ENCODE results near the gene MAGEB3. TPM values are rescaled to one million over a fixed set of nuclear protein-coding genes. Genes with fewer than 3 reads are reported as not detected.
"Not testable (repeated sequence)": the region's sequence is repeated elsewhere in the genome, so short reads cannot be mapped to it uniquely, and the experiment has no call there.

MAGEB3 gene, protein sequence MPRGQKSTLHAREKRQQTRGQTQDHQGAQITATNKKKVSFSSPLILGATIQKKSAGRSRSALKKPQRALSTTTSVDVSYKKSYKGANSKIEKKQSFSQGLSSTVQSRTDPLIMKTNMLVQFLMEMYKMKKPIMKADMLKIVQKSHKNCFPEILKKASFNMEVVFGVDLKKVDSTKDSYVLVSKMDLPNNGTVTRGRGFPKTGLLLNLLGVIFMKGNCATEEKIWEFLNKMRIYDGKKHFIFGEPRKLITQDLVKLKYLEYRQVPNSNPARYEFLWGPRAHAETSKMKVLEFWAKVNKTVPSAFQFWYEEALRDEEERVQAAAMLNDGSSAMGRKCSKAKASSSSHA
- total RNA-seq (2014; rRNA removed; shearing (Covaris generic)): not detected in 2 replicates

- no peak for DNase-seq (ENCODE audit: low spot score)
Observed at GRCh38 chrX:30230395-30230794, at the start of gene MAGEB3. MAGEB3 (plus strand) TSS chrX:30230657; CDS start chrX:30235925, 5,268 bp downstream.

DNA sequence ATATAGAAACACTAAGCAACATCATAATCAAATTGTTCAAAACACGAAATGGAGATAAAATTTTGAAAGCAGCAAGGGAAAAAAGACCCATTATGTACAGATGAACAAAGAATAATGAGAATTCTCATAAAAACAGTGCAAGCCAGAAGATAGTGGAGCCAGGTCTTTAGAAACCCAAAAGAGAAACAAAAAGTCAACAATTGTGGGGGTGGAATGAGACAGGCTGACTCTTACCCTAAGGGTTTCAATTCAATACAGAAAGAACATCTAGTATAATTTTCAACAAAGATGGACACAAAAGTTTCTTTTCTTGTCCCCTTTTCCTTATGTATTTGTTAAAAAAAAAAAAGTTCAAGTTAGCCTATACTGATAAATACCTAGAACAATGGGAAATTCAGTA lies 49.1 kb upstream of the MAGEB3 start:
- DNase-seq (ENCODE audit: low spot score): no peak

DNA sequence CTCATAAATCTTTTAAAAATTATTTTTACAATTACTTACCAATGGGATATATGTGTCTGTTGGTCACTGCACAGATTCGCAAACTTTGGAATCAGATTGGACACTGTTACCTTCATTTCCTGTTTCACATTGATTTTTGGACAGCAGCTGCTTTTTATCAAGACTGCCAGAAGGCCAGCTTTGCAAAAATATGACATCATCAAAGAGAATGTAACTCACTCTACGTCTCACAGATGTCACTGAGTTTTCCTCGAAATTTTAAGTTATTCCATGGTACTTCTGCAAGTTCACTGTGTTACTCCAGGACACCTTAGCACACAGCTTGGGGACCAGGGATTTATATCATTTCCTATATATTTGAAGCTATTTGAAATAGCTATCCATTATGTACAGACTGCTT lies 46.9 kb upstream of the MAGEB3 start:
- DNase-seq (ENCODE audit: low spot score): no peak

DNA sequence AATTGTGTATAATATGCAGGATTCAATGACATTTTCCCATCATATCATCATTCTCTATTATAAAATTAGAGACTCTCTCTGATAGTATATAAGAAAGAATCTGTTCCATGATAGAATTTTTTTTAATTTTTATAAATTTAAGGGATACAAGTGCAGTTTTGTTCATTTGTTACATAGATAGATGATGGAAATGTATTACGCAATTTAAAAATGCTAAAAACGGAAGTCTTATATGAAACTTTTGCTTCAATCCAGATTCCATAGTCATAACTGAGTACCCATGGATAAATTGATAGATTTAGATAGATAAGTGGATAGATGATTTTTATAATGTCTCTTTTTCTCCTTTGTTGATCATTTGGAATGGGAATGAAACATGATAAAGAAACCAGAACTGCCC lies 40.0 kb upstream of the MAGEB3 start:
- DNase-seq (ENCODE audit: low spot score): no peak

DNA sequence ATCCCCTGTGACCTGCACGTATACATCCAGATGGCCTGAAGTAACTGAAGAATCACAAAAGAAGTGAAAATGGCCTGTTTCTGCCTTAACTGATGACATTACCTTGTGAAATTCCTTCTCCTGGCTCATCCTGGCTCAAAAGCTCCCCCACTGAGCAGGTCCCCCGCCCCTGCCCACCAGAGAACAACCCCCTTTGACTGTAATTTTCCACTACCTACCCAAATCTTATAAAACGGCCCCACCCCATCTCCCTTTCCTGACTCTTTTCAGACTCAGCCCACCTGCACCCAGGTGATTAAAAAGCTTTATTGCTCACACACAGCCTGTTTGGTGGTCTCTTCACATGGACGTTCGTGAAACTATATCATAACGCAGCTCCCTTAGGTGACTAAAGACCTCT lies 36.5 kb upstream of the MAGEB3 start:
- DNase-seq (ENCODE audit: low spot score): not testable (repeated sequence)

DNA sequence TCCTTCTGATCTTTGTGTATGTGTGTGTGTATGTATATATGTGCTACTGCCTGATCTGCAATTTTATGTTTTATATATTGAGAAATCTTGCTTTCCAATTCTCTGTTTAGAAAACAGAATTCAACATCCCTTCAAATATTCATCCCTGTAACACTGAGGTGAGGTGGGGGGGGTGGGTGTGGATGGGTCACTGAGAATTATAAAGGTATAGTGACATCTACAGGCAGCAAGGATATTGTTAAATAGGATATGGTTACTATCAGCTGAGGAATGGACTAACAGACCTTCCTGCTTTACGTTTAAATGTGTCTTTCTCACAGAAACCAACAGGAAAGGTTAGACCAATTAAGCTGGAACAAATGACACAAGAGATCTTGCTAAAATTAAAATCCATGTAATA lies 34.1 kb upstream of the MAGEB3 start:
- peak; percentile 43 for DNase-seq (ENCODE audit: low spot score)

- DNase-seq (ENCODE audit: low spot score): no peak
Observed at GRCh38 chrX:30212172-30212571, 18.3 kb upstream of the MAGEB3 start.

GRCh38 chrX:30215357-30215843 lies 15.1 kb upstream of the MAGEB3 start, which contains the start of gene MAGEB2:
MAGEB2 (plus strand) TSS chrX:30215563; CDS start chrX:30218581, 3,018 bp downstream.
- no peak for DNase-seq (ENCODE audit: low spot score)

DNA sequence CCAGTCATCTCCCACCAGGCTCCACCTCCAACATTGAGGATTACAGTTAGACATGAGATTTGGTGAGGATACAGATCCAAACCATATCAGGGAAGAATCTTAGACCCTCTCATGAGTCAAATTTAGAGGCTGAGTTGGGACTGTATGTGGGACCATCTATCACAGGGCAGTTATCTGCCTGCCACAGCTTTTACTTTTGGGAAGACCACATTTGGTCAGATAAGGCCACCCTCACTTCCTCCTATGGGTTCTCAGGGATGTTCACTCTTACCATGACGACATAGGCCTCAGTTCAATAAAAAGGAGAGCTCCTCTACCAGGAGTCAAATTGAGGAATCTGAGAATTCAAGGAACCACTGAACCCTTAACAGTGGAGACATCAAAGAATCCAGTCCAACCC lies 13.0 kb upstream of the MAGEB3 start:
- no peak for DNase-seq (ENCODE audit: low spot score)

DNA sequence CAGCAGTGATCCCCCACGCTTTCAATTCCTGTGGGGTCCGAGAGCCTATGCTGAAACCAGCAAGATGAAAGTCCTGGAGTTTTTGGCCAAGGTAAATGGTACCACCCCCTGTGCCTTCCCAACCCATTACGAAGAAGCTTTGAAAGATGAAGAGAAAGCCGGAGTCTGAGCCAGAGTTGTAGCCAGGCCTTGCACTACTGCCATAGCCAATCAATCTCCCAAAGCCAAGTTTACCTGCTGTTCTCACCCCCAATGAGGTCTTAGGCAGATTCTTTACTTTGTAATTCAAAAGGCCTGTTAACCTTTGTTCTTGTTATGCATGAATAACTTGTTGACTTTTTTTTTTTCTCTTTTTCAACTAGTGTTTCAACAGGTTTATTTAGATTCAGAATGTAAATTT lies 11.1 kb upstream of the MAGEB3 start:
- DNase-seq (ENCODE audit: low spot score): no peak

DNA sequence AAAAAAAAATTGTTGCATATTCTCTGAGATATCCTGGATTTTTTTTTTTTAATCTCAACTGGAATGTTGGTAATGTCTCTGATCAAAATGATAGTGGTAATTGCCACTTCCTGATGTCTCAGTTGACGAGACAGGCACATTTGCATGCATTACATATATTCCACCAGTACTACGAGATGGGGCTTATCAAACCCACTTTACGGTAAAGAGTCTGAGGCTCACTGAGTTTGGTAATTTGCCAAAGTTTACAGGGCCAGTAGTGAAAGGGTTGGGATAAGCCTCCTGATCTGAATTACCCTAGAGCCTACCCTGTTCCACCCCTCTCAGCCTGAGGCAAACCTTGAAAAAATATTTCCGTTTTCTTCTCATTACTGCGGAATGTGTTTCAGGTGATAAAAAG lies 9.8 kb upstream of the MAGEB3 start:
- DNase-seq (ENCODE audit: low spot score): no peak

- no peak for DNase-seq (ENCODE audit: low spot score)
Observed at GRCh38 chrX:30224536-30224935, 5.9 kb upstream of the MAGEB3 start.

- no peak for DNase-seq (ENCODE audit: low spot score)
Observed at GRCh38 chrX:30228526-30228925, 1.9 kb upstream of the MAGEB3 start.

GRCh38 chrX:30241724-30242415 lies 11.4 kb downstream of the MAGEB3 start, which contains the start of gene MAGEB4:
MAGEB4 (plus strand) TSS chrX:30242000; CDS start chrX:30242136, 136 bp downstream.
- DNase-seq (ENCODE audit: low spot score): no peak

DNA sequence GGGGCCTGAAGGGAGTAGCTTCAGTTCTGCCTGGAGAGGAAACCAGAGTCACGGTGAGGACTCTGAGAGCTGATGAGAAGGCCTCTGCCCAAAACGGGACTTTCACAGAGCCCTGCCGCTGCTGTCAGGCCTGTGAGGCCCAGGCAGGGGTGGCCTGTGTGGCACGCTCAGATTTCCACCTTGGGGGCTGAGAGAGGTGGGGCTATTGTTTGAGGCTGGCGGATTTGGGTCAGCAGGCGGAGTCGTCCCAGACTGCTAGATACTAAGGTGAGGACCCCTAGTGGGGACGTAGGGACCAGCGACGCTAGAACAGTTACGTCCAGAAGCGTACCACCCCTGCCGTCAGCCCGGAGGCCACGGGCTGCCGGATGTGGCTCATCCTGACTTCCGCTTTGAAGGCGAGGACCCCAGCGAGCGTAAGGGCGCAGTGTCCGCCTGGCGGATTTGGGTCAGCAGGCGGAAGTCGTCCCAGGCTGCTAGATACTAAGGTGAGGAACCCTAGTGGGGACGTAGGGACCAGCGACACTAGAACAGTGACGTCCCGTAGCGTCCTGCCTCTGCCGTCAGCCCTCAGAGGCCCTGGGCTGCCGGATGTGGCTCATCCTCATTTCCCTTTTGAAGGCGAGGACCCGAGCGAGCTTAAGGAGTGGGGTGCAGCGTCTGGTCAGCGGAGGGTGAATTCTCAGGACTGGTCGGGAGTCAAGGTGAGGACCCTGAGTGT lies 16.5 kb downstream of the MAGEB3 start, which contains the start of gene MAGEB1:
TSS of gene MAGEB1 (plus strand) at position 378 of the 721 bp plus-strand sequence. CDS start 3,348 bp downstream, outside the sequence.
- no peak for DNase-seq (ENCODE audit: low spot score)

DNA sequence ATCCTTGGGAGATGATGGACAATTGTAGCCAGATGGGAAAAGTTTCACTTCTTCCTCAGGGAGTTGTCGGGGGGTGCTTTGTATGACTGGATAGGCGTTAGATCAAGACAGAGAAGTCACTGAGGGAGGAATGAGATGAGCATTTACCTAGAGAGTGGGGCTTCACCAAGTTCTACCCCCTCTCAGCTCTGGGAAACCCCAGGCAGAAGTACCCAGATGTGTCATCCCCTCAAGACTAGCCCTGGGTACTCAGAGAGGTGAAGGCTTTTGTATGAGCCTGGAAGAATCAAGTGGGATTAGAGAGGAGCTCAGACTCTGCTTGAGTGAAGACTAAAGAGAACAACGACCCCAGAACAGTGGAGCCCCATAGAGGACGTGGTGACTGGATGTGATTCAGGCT lies 18.4 kb downstream of the MAGEB3 start:
- no peak for DNase-seq (ENCODE audit: low spot score)

- no peak for DNase-seq (ENCODE audit: low spot score)
Observed at GRCh38 chrX:30253257-30253656, 22.8 kb downstream of the MAGEB3 start.

GRCh38 chrX:30259927-30260326 lies 29.5 kb downstream of the MAGEB3 start:
- DNase-seq (ENCODE audit: low spot score): no peak

- no peak for DNase-seq (ENCODE audit: low spot score)
Observed at GRCh38 chrX:30261012-30261411, 30.6 kb downstream of the MAGEB3 start.

DNA sequence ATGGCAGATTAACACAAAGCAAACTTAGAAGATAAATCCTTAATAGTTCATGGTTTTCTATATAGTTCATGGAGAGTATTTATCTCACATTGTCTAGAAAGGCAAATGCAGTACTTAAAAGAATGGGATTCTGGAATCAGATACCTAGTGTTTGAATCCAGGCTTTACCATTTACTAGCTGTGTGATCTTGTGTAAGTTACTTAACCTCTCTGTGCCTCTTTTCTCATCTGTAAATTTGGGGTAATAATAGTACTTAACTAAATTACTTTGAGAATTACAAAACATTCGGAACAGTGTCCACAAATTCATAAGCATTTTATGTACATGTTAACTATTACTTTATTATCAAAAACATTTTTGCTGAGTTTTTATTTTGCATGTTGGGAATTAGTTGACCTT lies 32.3 kb downstream of the MAGEB3 start:
- no peak for DNase-seq (ENCODE audit: low spot score)

DNA sequence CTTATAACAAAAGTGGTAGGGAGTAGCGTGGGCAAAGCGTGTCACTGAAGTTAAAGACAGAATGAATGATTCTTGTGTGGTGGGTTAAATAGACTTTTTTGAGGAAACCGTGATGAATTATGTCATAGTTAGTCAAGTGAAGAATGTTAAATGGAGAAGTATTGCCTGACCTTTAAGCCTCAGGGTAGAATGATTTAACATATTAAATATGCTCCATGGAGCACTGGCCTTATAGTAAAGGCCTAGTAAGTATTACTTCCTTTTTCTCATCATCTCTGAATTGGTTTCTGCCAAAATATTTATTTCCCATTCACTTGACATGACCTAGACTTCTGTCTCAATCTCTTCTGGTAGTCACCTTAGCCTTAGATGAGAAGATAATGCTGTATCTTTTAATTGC lies 40.2 kb downstream of the MAGEB3 start:
- DNase-seq (ENCODE audit: low spot score): no peak

DNA sequence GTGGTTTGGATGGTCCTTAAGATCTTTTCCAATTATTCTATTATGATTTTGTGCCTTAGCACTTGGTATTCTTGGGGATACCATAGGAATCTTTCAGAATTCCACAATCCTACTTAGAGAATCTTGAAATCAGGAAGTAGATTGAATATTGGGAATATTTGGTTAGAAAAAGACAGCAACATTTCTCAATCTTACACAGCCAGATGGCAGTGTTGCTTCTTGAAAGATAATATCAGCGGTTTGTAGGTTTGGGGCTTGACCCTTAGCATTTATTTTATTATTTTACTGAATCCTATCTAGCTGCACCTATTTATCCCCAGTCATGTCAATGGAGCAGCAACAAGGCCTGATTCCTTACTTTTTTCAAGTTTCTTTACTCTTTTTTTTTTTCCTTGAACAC lies 45.0 kb downstream of the MAGEB3 start:
- peak; percentile 28 for DNase-seq (ENCODE audit: low spot score)
